Neuronal stem cell (in vitro differentiated cells): Measurements from ENCODE around the gene PFKL.

Source experiments
- DNase-seq: peaks from one replicate; pipeline ENCODE4 v3.0.0-alpha.2; 2013; ENCODE audit warnings: low spot score
- H2AFZ ChIP-seq: one replicate; pipeline ENCODE4 v1.6.1; 2013; ENCODE audit warnings: mild to moderate bottlenecking, low read length, inconsistent platforms
- H2AK5ac ChIP-seq: 2 replicates; pipeline ENCODE4 v1.6.1; 2013; ENCODE audit warnings: low read depth, mild to moderate bottlenecking, inconsistent platforms, low read length, moderate library complexity, mixed read lengths
- H2BK120ac ChIP-seq: 2 replicates; pipeline ENCODE4 v1.6.1; 2013; ENCODE audit warnings: low read depth, mild to moderate bottlenecking, inconsistent platforms, low read length, moderate library complexity, mixed read lengths
- H2BK12ac ChIP-seq: one replicate; pipeline ENCODE4 v1.6.1; 2013; ENCODE audit warnings: low read length, inconsistent platforms
- H2BK15ac ChIP-seq: 2 replicates; pipeline ENCODE4 v1.6.1; 2013; ENCODE audit warnings: mild to moderate bottlenecking, low read length, inconsistent platforms, mixed read lengths
- H2BK5ac ChIP-seq: one replicate; pipeline ENCODE4 v1.6.1; 2013; ENCODE audit warnings: inconsistent platforms, mild to moderate bottlenecking, low read length, moderate library complexity
- H3K14ac ChIP-seq: one replicate; pipeline ENCODE4 v1.6.1; 2013; ENCODE audit warnings: low read length, inconsistent platforms
- H3K18ac ChIP-seq: 2 replicates; pipeline ENCODE4 v1.6.1; 2013; ENCODE audit warnings: low read length, inconsistent platforms
- H3K23ac ChIP-seq: 2 replicates; pipeline ENCODE4 v1.6.1; 2013; ENCODE audit warnings: low read depth, mild to moderate bottlenecking, mixed read lengths, low read length, inconsistent platforms; ENCODE audit not compliant: poor library complexity
- H3K27ac ChIP-seq: replicated peaks from 3 replicates; pipeline ENCODE4 v1.5.1; 2013; ENCODE audit warnings: low read length, inconsistent platforms
- H3K27me3 ChIP-seq, 3 experiments: 2 replicates each; pipeline ENCODE4 v1.6.1; 2013; ENCODE audit warnings: low read length in 3 of 3, mild to moderate bottlenecking in 2 of 3, inconsistent platforms in 1 of 3, low read depth in 1 of 3, mixed read lengths in 1 of 3, moderate library complexity in 1 of 3; ENCODE audit not compliant: control insufficient read depth in 3 of 3, insufficient read depth in 3 of 3
- H3K36me3 ChIP-seq, 2 donors: replicated peaks in 1 of 2; 2 replicates each; pipeline ENCODE4 v1.6.1; 2013; ENCODE audit warnings: low read length in 2 of 2; ENCODE audit not compliant: control insufficient read depth in 2 of 2, insufficient read depth in 2 of 2
- H3K4ac ChIP-seq: 2 replicates; pipeline ENCODE4 v1.6.1; 2013; ENCODE audit warnings: inconsistent platforms, mild to moderate bottlenecking, low read length, moderate library complexity
- H3K4me1 ChIP-seq, 2 donors: 1 replicate in 1 of 2; 2 replicates in 1 of 2; pipeline ENCODE4 v1.6.1; 2013; ENCODE audit warnings: low read length in 2 of 2, low read depth in 1 of 2; ENCODE audit not compliant: control insufficient read depth in 2 of 2, insufficient read depth in 1 of 2
- H3K4me2 ChIP-seq: one replicate; pipeline ENCODE4 v1.6.1; 2013; ENCODE audit warnings: mild to moderate bottlenecking, low read length, inconsistent platforms; ENCODE audit not compliant: insufficient read depth, poor library complexity, severe bottlenecking
- H3K4me3 ChIP-seq, 2 donors: 2 replicates each; pipeline ENCODE4 v1.5.1; 2013; ENCODE audit warnings: low read length in 2 of 2, mild to moderate bottlenecking in 2 of 2, inconsistent platforms in 1 of 2, moderate library complexity in 1 of 2
- H3K79me1 ChIP-seq: one replicate; pipeline ENCODE4 v1.6.1; 2013; ENCODE audit warnings: low read depth, mild to moderate bottlenecking, inconsistent platforms, low read length, moderate library complexity
- H3K9ac ChIP-seq: one replicate; pipeline ENCODE4 v1.6.1; 2013; ENCODE audit warnings: mild to moderate bottlenecking, low read depth, low read length, inconsistent platforms; ENCODE audit not compliant: poor library complexity
- H3K9me3 ChIP-seq, 2 donors: replicated peaks in 1 of 2; 2 replicates each; pipeline versions ENCODE3 to v1.6.1; 2013; ENCODE audit warnings: low read length in 2 of 2, mild to moderate bottlenecking in 2 of 2, inconsistent platforms in 1 of 2, low read depth in 1 of 2, mixed read lengths in 1 of 2, moderate library complexity in 1 of 2; ENCODE audit not compliant: control insufficient read depth in 2 of 2, insufficient read depth in 1 of 2
- H4K8ac ChIP-seq: one replicate; pipeline ENCODE4 v1.6.1; 2013; ENCODE audit warnings: low read depth, mild to moderate bottlenecking, inconsistent platforms, low read length, moderate library complexity
- H4K91ac ChIP-seq: one replicate; pipeline ENCODE4 v1.6.1; 2013; ENCODE audit warnings: low read length, low read depth, mild to moderate bottlenecking, inconsistent platforms; ENCODE audit not compliant: poor library complexity
- WGBS, 2 donors: extraction: QIAGEN DNeasy Blood & Tissue Kit; methylation state at CpG; one replicate each; pipeline ENCODE4 v1.1.7; 2013; ENCODE audit warnings: missing lambda C conversion rate in 2 of 2, mixed read lengths in 1 of 2; ENCODE audit not compliant: insufficient read length in 2 of 2, insufficient replicate concordance in 1 of 2; ENCODE audit errors: extremely low coverage in 2 of 2; 5-methylcytosine and 5-hydroxymethylcytosine counted together

PFKL gene

DNA sequence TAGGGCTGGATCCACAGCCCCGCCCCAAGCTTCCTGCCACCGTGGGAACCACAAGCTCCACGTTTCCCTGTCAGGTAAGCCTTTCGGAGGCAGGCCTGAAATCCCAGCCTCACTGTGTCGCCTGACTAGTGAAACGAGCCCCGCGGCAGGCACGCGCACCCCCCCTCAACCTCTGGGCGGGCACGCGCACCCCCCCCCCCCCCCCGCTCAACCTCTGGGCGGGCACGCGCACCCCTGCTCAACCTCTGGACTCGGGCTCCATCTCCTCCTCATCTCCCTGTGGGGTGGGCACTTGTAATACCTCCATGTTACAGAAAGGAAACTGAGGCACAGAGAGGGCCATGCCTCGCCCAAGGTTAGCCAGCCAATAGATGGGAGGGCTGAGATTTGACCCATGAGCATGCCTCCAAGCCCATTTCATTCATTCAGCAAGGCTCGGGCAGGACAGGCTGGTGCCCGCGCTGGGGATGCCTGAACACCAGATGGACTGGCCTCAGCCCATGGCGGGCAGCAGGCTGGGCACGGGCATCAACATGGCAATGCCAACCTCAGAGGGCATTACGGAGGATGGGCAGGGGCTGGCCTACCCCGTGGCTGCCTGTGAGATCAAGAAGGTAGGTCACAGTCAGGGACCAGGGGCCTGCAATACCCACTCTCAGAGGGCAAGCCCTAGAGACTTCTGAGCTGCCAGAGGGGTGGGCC is 34.6 kb downstream of the PFKL start:
- H3K4me3 ChIP-seq = no peak overlapping the region

DNA sequence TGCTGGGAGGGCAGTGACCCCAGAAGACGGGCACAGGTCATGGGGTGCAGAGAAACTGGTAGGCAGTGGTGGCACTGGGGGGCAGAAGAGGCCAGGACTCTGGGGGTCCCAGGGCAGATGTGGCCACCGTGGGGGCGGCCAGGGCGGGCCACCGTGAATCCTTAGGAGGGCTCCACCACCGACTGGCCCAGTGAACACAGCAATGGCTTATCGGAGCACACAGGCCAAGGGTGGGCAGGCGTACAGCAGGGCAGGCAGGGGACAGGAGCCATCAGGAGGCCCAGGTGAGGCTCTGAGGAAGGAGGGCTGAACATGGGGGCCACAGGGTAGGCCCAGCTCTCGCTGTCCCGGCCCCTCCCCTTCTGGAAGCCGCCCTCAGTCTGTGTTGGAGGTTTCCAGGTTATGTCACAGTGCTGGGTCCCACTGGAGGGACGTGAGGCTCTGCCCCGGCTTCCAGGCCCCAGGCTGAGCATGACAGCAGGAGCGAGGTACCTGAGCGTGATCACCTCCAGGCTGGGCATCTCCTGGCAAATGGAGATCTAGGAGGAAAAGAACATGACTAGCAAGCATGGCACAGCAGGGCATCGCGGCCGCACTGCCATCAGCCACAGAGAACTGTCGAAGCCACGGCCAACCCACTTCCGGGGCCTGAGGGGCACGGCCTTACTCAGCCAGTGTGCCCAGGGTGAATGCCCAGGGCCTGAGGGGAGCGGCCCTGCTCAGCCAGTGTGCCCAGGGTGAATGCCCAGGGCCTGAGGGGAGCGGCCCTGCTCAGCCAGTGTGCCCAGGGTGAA is 35.6 kb downstream of the PFKL start:
- WGBS, 2 donors = no CpG with 5 or more reads among the region's 24 CpGs
- Histone ChIP-seq H3K4ac (no peak overlapping the region), H3K27ac (no peak overlapping the region), H3K14ac (no peak overlapping the region), H4K8ac (no peak overlapping the region), H2AFZ (no peak overlapping the region), H3K18ac (no peak overlapping the region), H2BK12ac (no peak overlapping the region), H3K36me3 (peaks cover 10 to 11% of the 10 kb centered on the region in 2 donors), H4K91ac (no peak overlapping the region), H3K4me2 (no peak overlapping the region), H3K27me3 (peaks cover 0 to 2% (median 0%) of the 10 kb centered on the region in 3 experiments), H3K4me3 (no peak overlapping the region), H2BK5ac (peak overlapping the region; percentile 39), H2BK15ac (no peak overlapping the region), H2BK120ac (no peak overlapping the region), H3K79me1 (peaks cover 5% of the 10 kb centered on the region), H3K9me3 (no peaks in the 10 kb centered on the region), H3K4me1 (peaks cover 5 to 7% of the 10 kb centered on the region in 2 donors), H3K23ac (no peak overlapping the region), H2AK5ac (no peak overlapping the region), H3K9ac (no peak overlapping the region)
- DNase-seq = no peak

More for the DNA sequence above, 34.6 kb downstream of the PFKL start:
- H3K14ac ChIP-seq = peak overlapping the region; percentile 82
- peak overlapping the region; percentile 39 for H2BK5ac ChIP-seq
- H3K4ac ChIP-seq = no peak overlapping the region
- H2BK120ac ChIP-seq = peak overlapping the region; percentile 61
- H3K27me3 ChIP-seq = peaks cover 0 to 2% (median 0%) of the 10 kb centered on the region in 3 experiments
- peak overlapping the region; percentile 22 for H3K23ac ChIP-seq
- no peak overlapping the region for H2AFZ ChIP-seq
- no peak overlapping the region for H3K18ac ChIP-seq
- peak overlapping the region; percentile 58 for H2BK12ac ChIP-seq
- H3K9me3 ChIP-seq = no peaks in the 10 kb centered on the region
- H3K36me3 ChIP-seq = peaks cover 10 to 11% of the 10 kb centered on the region in 2 donors
- no peak overlapping the region for H3K27ac ChIP-seq
- H2BK15ac ChIP-seq = no peak overlapping the region
- no peak overlapping the region for H3K4me2 ChIP-seq
- H3K9ac ChIP-seq = peak overlapping the region; percentile 44
- peaks cover 3 to 7% of the 10 kb centered on the region in 2 donors for H3K4me1 ChIP-seq
- DNase-seq = no peak
- peaks cover 9% of the 10 kb centered on the region for H3K79me1 ChIP-seq
- no CpG with 5 or more reads among the region's 26 CpGs for WGBS, 2 donors
- no peak overlapping the region for H2AK5ac ChIP-seq
- H4K8ac ChIP-seq = no peak overlapping the region
- no peak overlapping the region for H4K91ac ChIP-seq

DNA sequence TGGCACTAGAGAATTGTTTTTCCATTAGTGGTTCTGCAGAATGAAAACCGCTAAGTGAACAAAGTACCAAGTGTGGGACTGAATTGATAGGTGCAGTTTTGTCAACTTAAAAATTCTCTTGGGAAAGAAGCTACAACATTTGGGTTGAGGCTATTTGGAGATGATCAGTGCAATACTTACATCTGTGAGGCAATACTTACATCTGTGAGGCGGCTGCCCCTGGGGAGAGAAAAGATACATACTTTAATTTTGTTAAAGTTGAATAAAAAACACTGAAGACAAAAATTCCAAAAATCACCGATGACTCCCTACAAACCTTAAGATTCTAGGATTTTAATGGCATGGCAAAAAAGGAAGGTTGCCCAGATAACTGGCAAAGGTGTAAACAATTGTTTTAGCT is 37.6 kb downstream of the PFKL start:
- Histone ChIP-seq H3K79me1 (peaks cover 4% of the 10 kb centered on the region), H3K4ac (no peak overlapping the region), H4K91ac (no peak overlapping the region), H3K14ac (no peak overlapping the region), H3K9ac (no peak overlapping the region), H2BK15ac (no peak overlapping the region), H4K8ac (no peak overlapping the region), H3K4me3 (no peak overlapping the region), H2AFZ (no peak overlapping the region), H3K23ac (no peak overlapping the region), H2BK120ac (no peak overlapping the region), H3K27ac (no peak overlapping the region), H3K36me3 (peaks cover 9 to 10% of the 10 kb centered on the region in 2 donors), H3K4me1 (peaks cover 5 to 7% of the 10 kb centered on the region in 2 donors), H3K18ac (no peak overlapping the region), H3K9me3 (no peaks in the 10 kb centered on the region), H3K27me3 (peaks cover 0 to 2% (median 0%) of the 10 kb centered on the region in 3 experiments), H3K4me2 (no peak overlapping the region), H2BK5ac (no peak overlapping the region), H2BK12ac (no peak overlapping the region), H2AK5ac (no peak overlapping the region)
- no peak for DNase-seq
- no CpG with 5 or more reads among the region's 3 CpGs for WGBS, 2 donors
